HEK293 (cell line): Measurements from ENCODE around the gene SFXN2.
A peak's percentile ranks its signal among the peaks of the same experiment; 100 is the strongest.

Experiments used
- CTCF ChIA-PET: fragments of 350-600 bp; formaldehyde crosslinking; extraction: SDS; loops from one replicate; lab custom pipeline; 2021; ENCODE audit warnings: antibody characterized with exemption; lab: Yijun Ruan, JAX
- POLR2A ChIA-PET: fragments of 300-600 bp; formaldehyde crosslinking; extraction: SDS; loops from one replicate; lab custom pipeline; 2020; ENCODE audit warnings: antibody characterized with exemption, inconsistent platforms; lab: Yijun Ruan, JAX
- H3K27ac ChIP-seq: fragments of 200-500 bp; sonication (Bioruptor generic); 2 replicates; pipeline ENCODE4 v1.5.1; 2014; ENCODE audit warnings: low read depth, low read length, control low read depth, inconsistent platforms; ENCODE audit errors: extremely low read depth
- H3K36me3 ChIP-seq, 2 experiments: fragments of 200-500 bp in 1 of 2; sonication (Bioruptor generic) in 1 of 2; 1 replicate in 1 of 2; 2 replicates in 1 of 2; pipeline ENCODE4 v1.5.1; 2014 to 2017; ENCODE audit warnings: inconsistent platforms in 2 of 2, low read length in 2 of 2; ENCODE audit not compliant: control insufficient read depth in 2 of 2, insufficient read depth in 1 of 2
- H3K4me1 ChIP-seq: fragments of 200-500 bp; sonication (Bioruptor generic); 2 replicates; pipeline ENCODE4 v1.5.1; 2014; ENCODE audit warnings: mild to moderate bottlenecking, low read length, inconsistent platforms; ENCODE audit not compliant: control insufficient read depth, insufficient read depth
- H3K4me3 ChIP-seq: 2 replicates; pipeline ENCODE4 v1.5.1; 2011; ENCODE audit warnings: low read depth, mild to moderate bottlenecking, control low read depth, low read length, moderate library complexity
- H3K9me3 ChIP-seq: fragments of 200-500 bp; sonication (Bioruptor generic); 2 replicates; pipeline ENCODE4 v1.5.1; 2014; ENCODE audit warnings: low read depth, low read length, inconsistent platforms; ENCODE audit not compliant: control insufficient read depth, insufficient read depth
- KLF10 ChIP-seq: fragments of 450-650 bp; IDR thresholded peaks from 2 replicates; pipeline ENCODE4 v1.5.1; 2018; ENCODE audit warnings: missing biosample characterization, mild to moderate bottlenecking, missing genetic modification characterization
- OVOL3 ChIP-seq: fragments of 450-650 bp; formaldehyde crosslinking; IDR thresholded peaks from 2 replicates; pipeline ENCODE4 v1.5.1; 2016; ENCODE audit warnings: missing biosample characterization, missing genetic modification characterization
- SCRT2 ChIP-seq: fragments of 450-650 bp; formaldehyde crosslinking; IDR thresholded peaks from 2 replicates; pipeline ENCODE4 v1.5.1; 2016; ENCODE audit warnings: missing biosample characterization, missing genetic modification characterization
- SP7 ChIP-seq: fragments of 450-650 bp; formaldehyde crosslinking; IDR thresholded peaks from 2 replicates; pipeline ENCODE4 v1.5.1; 2016; ENCODE audit warnings: missing biosample characterization, missing genetic modification characterization
- ZIC2 ChIP-seq: fragments of 450-650 bp; formaldehyde crosslinking; IDR thresholded peaks from 2 replicates; pipeline ENCODE4 v1.5.1; 2016; ENCODE audit warnings: missing biosample characterization, missing genetic modification characterization
- ZNF292 ChIP-seq: fragments of 450-650 bp; formaldehyde crosslinking; IDR thresholded peaks from 2 replicates; pipeline ENCODE4 v1.5.1; 2016; ENCODE audit warnings: low read depth, missing biosample characterization, missing genetic modification characterization, borderline replicate concordance
- ZNF335 ChIP-seq: fragments of 450-650 bp; formaldehyde crosslinking; conservative IDR thresholded peaks from 2 replicates; pipeline ENCODE4 v1.5.1; 2016; ENCODE audit warnings: missing biosample characterization, missing genetic modification characterization
- ZNF560 ChIP-seq: fragments of 450-650 bp; formaldehyde crosslinking; IDR thresholded peaks from 2 replicates; pipeline ENCODE4 v1.5.1; 2017; ENCODE audit warnings: missing biosample characterization, missing genetic modification characterization, borderline replicate concordance
- ZNF600 ChIP-seq: fragments of 450-650 bp; formaldehyde crosslinking; IDR thresholded peaks from 2 replicates; pipeline ENCODE4 v1.5.1; 2016; ENCODE audit warnings: missing biosample characterization, missing genetic modification characterization
- ZNF677 ChIP-seq: fragments of 450-650 bp; IDR thresholded peaks from 2 replicates; pipeline ENCODE4 v1.5.0; 2018; ENCODE audit warnings: missing biosample characterization, mild to moderate bottlenecking, missing genetic modification characterization, moderate library complexity
- ZNF701 ChIP-seq: fragments of 450-650 bp; formaldehyde crosslinking; IDR thresholded peaks from 2 replicates; pipeline ENCODE4 v1.5.1; 2016; ENCODE audit warnings: missing biosample characterization, missing genetic modification characterization
- TF ChIP-seq, protein P1 (sequence below): fragments of 450-650 bp; formaldehyde crosslinking; IDR thresholded peaks from 2 replicates; pipeline ENCODE4 v1.5.1; 2016; ENCODE audit warnings: missing biosample characterization, missing genetic modification characterization
- TF ChIP-seq, protein P2 (sequence below): fragments of 450-650 bp; formaldehyde crosslinking; IDR thresholded peaks from 2 replicates; pipeline ENCODE4 v1.5.1; 2016; ENCODE audit warnings: missing biosample characterization, missing genetic modification characterization
- TF ChIP-seq, protein P3 (sequence below): fragments of 450-650 bp; formaldehyde crosslinking; IDR thresholded peaks from 2 replicates; pipeline ENCODE4 v1.5.1; 2016; ENCODE audit warnings: missing biosample characterization, missing genetic modification characterization, borderline replicate concordance
- TF ChIP-seq, protein P4 (sequence below): IDR thresholded peaks from 2 replicates; pipeline ENCODE4 v1.6.1; 2011; ENCODE audit warnings: mild to moderate bottlenecking, low read depth, low read length, borderline replicate concordance

SFXN2 gene

DNA sequence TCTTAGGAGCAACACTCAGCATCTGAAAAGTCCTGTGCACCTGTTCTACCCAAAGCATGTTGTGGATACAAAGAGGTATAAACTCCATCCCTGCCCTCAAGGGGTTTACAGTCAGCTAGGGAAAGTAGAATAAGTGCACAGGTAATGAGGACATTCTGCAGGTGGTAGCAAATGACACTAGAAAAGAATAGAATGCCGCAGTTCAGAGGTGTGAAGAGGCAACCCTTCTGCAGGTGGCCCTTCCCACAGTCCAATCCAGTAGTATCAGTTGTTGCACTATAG is 66.0 kb downstream of the SFXN2 start (continued):
- TF ChIP-seq, protein P1, sequence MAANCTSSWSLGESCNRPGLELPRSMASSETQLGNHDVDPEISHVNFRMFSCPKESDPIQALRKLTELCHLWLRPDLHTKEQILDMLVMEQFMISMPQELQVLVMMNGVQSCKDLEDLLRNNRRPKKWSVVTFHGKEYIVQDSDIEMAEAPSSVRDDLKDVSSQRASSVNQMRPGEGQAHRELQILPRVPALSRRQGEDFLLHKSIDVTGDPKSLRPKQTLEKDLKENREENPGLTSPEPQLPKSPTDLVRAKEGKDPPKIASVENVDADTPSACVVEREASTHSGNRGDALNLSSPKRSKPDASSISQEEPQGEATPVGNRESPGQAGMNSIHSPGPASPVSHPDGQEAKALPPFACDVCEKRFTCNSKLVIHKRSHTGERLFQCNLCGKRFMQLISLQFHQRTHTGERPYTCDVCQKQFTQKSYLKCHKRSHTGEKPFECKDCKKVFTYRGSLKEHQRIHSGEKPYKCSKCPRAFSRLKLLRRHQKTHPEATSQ (tag by site-specific recombination), result no peak
- TF ChIP-seq OVOL3 (tag by site-specific recombination), result no peak

DNA sequence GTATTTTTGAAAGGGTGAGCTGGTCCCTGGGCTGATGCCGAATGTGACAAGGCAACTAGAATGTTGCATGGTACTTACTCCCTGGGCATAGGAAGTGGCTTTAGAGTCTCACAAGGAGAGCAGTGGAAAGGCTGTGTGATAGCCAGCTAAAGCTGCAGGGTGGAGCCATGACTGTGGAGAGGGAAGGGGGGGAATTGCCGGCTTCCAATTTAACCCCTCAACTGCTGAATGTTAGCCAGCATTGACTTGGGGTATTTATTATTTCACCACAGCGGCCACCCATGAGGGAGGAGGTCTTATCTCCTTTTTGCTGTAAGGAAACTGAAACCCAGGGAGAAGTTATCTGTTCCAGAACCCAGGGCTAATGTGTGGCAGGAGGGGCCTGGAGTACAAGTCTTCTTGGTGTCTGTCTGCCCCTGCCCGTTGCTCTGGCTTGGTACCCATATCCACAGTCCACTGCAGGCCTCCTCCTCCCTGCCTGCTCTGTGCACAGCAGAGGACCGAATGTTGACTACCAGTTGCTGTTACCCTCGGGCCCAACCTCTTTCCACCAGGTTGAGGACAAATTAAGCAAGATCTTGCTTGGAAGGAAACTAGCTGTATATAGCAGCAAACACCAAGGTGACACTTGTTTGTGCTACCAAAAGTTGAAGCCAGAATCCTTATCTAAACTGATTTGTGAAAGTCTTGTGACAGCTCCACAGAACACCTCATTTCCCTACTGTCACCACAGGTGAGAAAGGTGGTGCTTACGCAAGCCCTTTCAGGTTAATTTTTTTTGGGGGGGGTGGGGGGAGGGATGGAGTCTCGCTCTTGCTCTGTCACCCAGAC is 66.9 kb downstream of the SFXN2 start:
- H3K4me1 ChIP-seq, result peaks cover 10% of the 10 kb centered on the region
- ChIA-PET POLR2A (interaction anchor here (1.6 kb wide), 1 partner anchor 20 kb away, joined by 4 read pairs; no protein-coding TSS in a partner anchor), CTCF (interaction anchor here (0.6 to 0.9 kb wide), 2 partner anchors 12 to 25 kb away, joined by 3 to 4 read pairs; no protein-coding TSS in a partner anchor)
- H3K27ac ChIP-seq, result no peak overlapping the region
- H3K36me3 ChIP-seq, result no peaks in the 10 kb centered on the region
- TF ChIP-seq, protein P2, sequence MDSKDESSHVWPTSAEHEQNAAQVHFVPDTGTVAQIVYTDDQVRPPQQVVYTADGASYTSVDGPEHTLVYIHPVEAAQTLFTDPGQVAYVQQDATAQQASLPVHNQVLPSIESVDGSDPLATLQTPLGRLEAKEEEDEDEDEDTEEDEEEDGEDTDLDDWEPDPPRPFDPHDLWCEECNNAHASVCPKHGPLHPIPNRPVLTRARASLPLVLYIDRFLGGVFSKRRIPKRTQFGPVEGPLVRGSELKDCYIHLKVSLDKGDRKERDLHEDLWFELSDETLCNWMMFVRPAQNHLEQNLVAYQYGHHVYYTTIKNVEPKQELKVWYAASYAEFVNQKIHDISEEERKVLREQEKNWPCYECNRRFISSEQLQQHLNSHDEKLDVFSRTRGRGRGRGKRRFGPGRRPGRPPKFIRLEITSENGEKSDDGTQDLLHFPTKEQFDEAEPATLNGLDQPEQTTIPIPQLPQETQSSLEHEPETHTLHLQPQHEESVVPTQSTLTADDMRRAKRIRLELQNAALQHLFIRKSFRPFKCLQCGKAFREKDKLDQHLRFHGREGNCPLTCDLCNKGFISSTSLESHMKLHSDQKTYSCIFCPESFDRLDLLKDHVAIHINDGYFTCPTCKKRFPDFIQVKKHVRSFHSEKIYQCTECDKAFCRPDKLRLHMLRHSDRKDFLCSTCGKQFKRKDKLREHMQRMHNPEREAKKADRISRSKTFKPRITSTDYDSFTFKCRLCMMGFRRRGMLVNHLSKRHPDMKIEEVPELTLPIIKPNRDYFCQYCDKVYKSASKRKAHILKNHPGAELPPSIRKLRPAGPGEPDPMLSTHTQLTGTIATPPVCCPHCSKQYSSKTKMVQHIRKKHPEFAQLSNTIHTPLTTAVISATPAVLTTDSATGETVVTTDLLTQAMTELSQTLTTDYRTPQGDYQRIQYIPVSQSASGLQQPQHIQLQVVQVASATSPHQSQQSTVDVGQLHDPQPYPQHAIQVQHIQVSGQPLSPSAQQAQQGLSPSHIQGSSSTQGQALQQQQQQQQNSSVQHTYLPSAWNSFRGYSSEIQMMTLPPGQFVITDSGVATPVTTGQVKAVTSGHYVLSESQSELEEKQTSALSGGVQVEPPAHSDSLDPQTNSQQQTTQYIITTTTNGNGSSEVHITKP (tag by site-specific recombination), result peak; percentile 69
- TF ChIP-seq SCRT2 (tag by site-specific recombination) (peak; percentile 49; the same call in 1 of the 2 replicates), ZNF292 (tag by site-specific recombination) (no peak), ZNF677 (tag by site-specific recombination) (0 out of 2 replicates have a peak, but pooled peaks have one; percentile 19), ZNF560 (no peak), ZNF600 (0 out of 2 replicates have a peak, but pooled peaks have one; percentile 14), ZNF335 (peak; percentile 62), ZIC2 (0 out of 2 replicates have a peak, but pooled peaks have one; percentile 15), ZNF701 (tag by site-specific recombination) (0 out of 2 replicates have a peak, but pooled peaks have one; percentile 59)
- no peak overlapping the region for H3K4me3 ChIP-seq
- no peaks in the 10 kb centered on the region for H3K9me3 ChIP-seq

DNA sequence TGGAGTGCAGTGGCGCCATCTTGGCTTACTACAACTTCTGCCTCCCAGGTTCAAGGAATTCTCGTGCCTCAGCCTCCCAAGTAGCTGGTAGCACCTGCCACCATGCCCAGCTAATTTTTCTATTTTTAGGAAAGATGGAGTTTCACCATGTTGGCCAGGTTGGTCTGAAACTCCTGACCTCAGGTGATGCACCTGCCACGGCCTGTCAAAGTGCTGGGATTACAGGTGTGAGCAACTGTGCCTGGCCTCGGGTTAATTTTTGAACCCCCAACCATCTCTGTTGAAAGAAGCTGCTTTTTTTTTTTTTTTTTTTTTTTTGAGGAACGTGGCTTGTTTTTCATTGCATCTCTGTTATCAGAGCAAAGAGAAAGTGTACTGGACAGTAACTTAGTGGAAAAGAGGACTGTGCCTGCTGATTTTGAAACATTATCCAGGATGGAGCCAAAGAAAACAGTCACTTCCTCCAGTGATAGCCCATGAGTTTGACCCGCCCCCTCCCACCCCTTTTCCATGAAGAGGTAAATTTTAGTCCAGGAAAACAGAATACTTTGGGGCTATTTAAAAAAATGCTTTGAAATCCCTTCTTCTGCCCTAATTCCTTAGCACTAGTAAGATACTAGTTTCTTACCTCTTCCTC is 67.6 kb downstream of the SFXN2 start:
- CTCF ChIA-PET, result interaction anchor here (0.6 to 0.9 kb wide), 2 partner anchors 11 to 25 kb away, joined by 3 to 4 read pairs; no protein-coding TSS in a partner anchor
- TF ChIP-seq KLF10 (peak; percentile 26; the same call in 1 of the 2 replicates), SP7 (tag by site-specific recombination) (no peak)
- TF ChIP-seq, protein P3, sequence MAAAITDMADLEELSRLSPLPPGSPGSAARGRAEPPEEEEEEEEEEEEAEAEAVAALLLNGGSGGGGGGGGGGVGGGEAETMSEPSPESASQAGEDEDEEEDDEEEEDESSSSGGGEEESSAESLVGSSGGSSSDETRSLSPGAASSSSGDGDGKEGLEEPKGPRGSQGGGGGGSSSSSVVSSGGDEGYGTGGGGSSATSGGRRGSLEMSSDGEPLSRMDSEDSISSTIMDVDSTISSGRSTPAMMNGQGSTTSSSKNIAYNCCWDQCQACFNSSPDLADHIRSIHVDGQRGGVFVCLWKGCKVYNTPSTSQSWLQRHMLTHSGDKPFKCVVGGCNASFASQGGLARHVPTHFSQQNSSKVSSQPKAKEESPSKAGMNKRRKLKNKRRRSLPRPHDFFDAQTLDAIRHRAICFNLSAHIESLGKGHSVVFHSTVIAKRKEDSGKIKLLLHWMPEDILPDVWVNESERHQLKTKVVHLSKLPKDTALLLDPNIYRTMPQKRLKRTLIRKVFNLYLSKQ, result no peak
- TF ChIP-seq, protein P4, sequence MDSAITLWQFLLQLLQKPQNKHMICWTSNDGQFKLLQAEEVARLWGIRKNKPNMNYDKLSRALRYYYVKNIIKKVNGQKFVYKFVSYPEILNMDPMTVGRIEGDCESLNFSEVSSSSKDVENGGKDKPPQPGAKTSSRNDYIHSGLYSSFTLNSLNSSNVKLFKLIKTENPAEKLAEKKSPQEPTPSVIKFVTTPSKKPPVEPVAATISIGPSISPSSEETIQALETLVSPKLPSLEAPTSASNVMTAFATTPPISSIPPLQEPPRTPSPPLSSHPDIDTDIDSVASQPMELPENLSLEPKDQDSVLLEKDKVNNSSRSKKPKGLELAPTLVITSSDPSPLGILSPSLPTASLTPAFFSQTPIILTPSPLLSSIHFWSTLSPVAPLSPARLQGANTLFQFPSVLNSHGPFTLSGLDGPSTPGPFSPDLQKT, result no peak
- Histone ChIP-seq H3K9me3 (no peaks in the 10 kb centered on the region), H3K4me1 (peaks cover 3% of the 10 kb centered on the region), H3K4me3 (no peak overlapping the region), H3K36me3 (no peaks in the 10 kb centered on the region), H3K27ac (no peak overlapping the region)
- POLR2A ChIA-PET, result interaction anchor here (0.6 to 1.6 kb wide), 2 partner anchors 19 to 21 kb away, joined by 4 to 5 read pairs; no protein-coding TSS in a partner anchor
